ENCODE measurements around the gene CCNJL. TPM values are rescaled to one million over a fixed set of nuclear protein-coding genes. Genes with fewer than 3 reads are reported as not detected.
A peak's percentile ranks its signal among the peaks of the same experiment; 100 is the strongest.

The CCNJL gene
- total and polyA plus RNA-seq, 12 donors, result 2.9 to 20.8 (median 6.4) TPM

DNA sequence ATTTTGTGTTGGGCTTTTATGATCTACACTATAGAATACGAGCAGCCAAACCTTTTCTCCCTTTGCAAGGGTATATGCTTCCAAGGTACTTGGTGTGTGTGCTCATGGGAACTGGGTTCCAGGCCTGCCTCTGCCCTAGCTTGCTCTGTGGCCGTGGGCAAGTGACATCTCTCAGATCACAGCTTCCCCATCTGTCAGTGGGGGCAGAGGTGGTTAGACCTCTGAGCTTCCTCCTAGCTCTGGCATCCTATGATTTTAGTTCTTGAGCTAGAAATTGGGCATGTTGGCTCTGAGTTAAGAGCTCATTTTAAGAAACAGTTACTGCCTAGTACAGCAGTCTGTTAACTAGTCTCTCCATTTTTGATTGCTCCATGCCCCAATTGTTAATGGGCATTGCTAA, 12.5 kb upstream of the CCNJL start:
- H3K36me3 ChIP-seq, result no peaks in the 10 kb centered on the region
- TF ChIP-seq, protein P1, sequence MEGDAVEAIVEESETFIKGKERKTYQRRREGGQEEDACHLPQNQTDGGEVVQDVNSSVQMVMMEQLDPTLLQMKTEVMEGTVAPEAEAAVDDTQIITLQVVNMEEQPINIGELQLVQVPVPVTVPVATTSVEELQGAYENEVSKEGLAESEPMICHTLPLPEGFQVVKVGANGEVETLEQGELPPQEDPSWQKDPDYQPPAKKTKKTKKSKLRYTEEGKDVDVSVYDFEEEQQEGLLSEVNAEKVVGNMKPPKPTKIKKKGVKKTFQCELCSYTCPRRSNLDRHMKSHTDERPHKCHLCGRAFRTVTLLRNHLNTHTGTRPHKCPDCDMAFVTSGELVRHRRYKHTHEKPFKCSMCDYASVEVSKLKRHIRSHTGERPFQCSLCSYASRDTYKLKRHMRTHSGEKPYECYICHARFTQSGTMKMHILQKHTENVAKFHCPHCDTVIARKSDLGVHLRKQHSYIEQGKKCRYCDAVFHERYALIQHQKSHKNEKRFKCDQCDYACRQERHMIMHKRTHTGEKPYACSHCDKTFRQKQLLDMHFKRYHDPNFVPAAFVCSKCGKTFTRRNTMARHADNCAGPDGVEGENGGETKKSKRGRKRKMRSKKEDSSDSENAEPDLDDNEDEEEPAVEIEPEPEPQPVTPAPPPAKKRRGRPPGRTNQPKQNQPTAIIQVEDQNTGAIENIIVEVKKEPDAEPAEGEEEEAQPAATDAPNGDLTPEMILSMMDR (IDR thresholded peaks at IDR 0.05), result no peak
- H3K27ac ChIP-seq, result no peak overlapping the region
- no peak overlapping the region for H3K4me3 ChIP-seq
- WGBS, 2 donors, result 72 to 80% methylated on average over 2 of the region's 2 CpGs
- DNase-seq, result no peak
- H3K27me3 ChIP-seq, result no peaks in the 10 kb centered on the region
- intact Hi-C loops (cut with DNase I), result no loop called here
- H3K9me3 ChIP-seq, result no peaks in the 10 kb centered on the region
- no peak for ATAC-seq
- no peaks in the 10 kb centered on the region for H3K4me1 ChIP-seq

DNA sequence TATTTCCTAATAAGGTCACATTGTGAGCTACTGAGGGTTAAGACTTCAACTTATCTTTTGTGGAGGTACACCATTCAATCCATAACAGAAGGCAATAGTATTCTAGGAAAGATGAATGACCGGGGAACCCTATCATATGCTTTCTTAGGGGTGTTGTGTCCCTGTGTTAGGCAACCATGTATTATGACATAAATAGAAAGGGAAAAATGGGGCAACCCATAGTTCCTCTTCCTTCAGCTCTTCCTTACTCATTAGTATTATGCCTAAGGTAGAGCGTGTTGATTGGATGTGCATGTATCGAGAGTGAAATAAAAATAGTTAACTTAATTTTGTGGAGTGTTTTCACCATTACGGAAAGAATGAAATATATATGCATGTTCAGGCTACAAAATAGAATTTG, 6.0 kb upstream of the CCNJL start:
- Histone ChIP-seq H3K4me1 (peaks cover 0 to 11% (median 0%) of the 10 kb centered on the region in 9 donors), H3K4me3 (no peak overlapping the region), H3K27me3 (peaks cover 0 to 7% (median 0%) of the 10 kb centered on the region in 7 donors), H3K27ac (no peak overlapping the region), H3K36me3 (no peaks in the 10 kb centered on the region), H3K9me3 (no peaks in the 10 kb centered on the region)
- ATAC-seq (peak in 1 of 8 donors; percentile 37), DNase-seq (no peak)
- 91 to 96% methylated on average over 4 of the region's 4 CpGs for WGBS, 2 donors
- TF ChIP-seq, protein P1 (IDR thresholded peaks at IDR 0.05), result no peak
- intact Hi-C loops (cut with DNase I), result loop anchor here in 2 of 10 donors (10.0 kb wide), 1 partner anchor 54 kb away; no protein-coding TSS in a partner anchor

DNA sequence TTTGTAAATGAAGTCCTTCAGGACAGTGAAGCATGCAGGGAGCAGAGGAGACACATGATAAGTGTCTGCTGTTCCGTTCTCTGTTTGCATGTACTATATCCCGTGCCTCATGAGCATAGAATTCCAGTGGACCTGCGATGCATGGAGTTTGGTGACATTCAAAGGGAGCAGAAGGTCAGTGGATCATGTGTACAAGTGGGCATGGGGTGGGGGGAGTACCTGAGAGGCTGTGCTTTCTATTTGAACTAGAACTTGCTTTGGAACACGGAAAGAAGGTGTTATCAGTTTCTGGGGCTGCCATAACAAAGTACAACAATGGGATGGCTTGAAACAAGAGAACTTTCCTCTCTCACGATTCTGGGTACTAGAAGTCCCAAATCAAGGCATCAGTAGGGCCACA, 5.1 kb upstream of the CCNJL start:
- H3K4me1 ChIP-seq, result peaks cover 0 to 17% (median 0%) of the 10 kb centered on the region in 9 donors
- WGBS, 2 donors, result 50 to 54% methylated on average over 5 of the region's 5 CpGs
- H3K36me3 ChIP-seq, result no peaks in the 10 kb centered on the region
- intact Hi-C loops (cut with DNase I), result loop anchor here in 2 of 10 donors (10.0 kb wide), 1 partner anchor 53 kb away; no protein-coding TSS in a partner anchor
- ATAC-seq, result no peak
- DNase-seq, result no peak
- TF ChIP-seq, protein P1 (IDR thresholded peaks at IDR 0.05), result no peak
- H3K4me3 ChIP-seq, result no peak overlapping the region
- H3K27me3 ChIP-seq, result peaks cover 0 to 16% (median 0%) of the 10 kb centered on the region in 7 donors
- no peak overlapping the region for H3K27ac ChIP-seq
- no peaks in the 10 kb centered on the region for H3K9me3 ChIP-seq

DNA sequence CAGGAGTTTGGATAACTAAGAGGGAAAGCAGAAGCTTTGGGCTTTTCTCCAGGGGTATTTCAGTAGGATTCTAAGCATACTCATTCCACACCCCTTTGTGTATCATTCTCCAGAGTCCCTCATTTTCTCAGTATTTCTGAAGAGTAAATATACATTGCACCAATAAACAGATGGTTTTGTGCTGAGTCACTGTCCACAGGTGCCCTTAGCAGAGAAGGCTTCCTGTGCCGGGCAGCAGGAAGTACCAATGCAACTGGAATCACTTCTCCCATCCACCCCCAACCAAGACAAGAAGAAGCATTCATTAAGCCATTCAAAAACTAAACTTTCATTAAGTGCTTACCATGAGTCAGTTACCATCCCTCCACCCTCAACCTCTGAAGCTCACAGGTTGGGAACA, 3.6 kb upstream of the CCNJL start:
- ATAC-seq (no peak), DNase-seq (no peak)
- Histone ChIP-seq H3K4me3 (no peak overlapping the region), H3K27me3 (peaks cover 0 to 31% (median 0%) of the 10 kb centered on the region in 7 donors), H3K36me3 (no peaks in the 10 kb centered on the region), H3K4me1 (peaks cover 0 to 25% (median 7%) of the 10 kb centered on the region in 9 donors), H3K9me3 (no peaks in the 10 kb centered on the region), H3K27ac (no peak overlapping the region)
- WGBS, 2 donors, result 29 to 48% methylated on average over 1 of the region's 1 CpG
- intact Hi-C loops (cut with DNase I), result loop anchor here in 2 of 10 donors (10.0 kb wide), 1 partner anchor 51 kb away; no protein-coding TSS in a partner anchor
- TF ChIP-seq, protein P1 (IDR thresholded peaks at IDR 0.05), result no peak

Measured in heart right ventricle (tissue), 16 donors.